HepG2 (cell line): ENCODE measurements around the gene FRMD6. TPM values are rescaled to one million over a fixed set of nuclear protein-coding genes. Genes with fewer than 3 reads are reported as not detected.
A peak's percentile ranks its signal among the peaks of the same experiment; 100 is the strongest.

Experiments used
- ARHGAP35 ChIP-seq: sonication (generic); formaldehyde crosslinking; IDR thresholded peaks from 2 replicates; pipeline ENCODE4 v1.9.0; 2022; ENCODE audit warnings: mild to moderate bottlenecking, inconsistent platforms, moderate library complexity, missing genetic modification reagents, borderline replicate concordance
- ARNTL ChIP-seq: sonication (generic); formaldehyde crosslinking; IDR thresholded peaks from 2 replicates; pipeline ENCODE4 v1.4.0; 2020; ENCODE audit warnings: mild to moderate bottlenecking, missing genetic modification reagents
- CAMTA2 ChIP-seq: sonication (generic); formaldehyde crosslinking; IDR thresholded peaks from 2 replicates; pipeline ENCODE4 v1.4.0; 2020; ENCODE audit warnings: mild to moderate bottlenecking, missing genetic modification reagents, borderline replicate concordance
- E2F1 ChIP-seq: sonication (generic); formaldehyde crosslinking; IDR thresholded peaks from 2 replicates; pipeline ENCODE4 v1.5.0; 2020; ENCODE audit warnings: missing genetic modification reagents
- GRHL1 ChIP-seq: sonication (generic); formaldehyde crosslinking; conservative IDR thresholded peaks from 2 replicates; pipeline ENCODE4 v1.8.0; 2022; ENCODE audit warnings: missing genetic modification reagents
- HIVEP1 ChIP-seq: sonication (generic); formaldehyde crosslinking; IDR thresholded peaks from 2 replicates; pipeline ENCODE4 v1.4.0; 2020; ENCODE audit warnings: mild to moderate bottlenecking, missing genetic modification reagents
- HNF1A ChIP-seq, 2 experiments: sonication (generic) in 1 of 2; formaldehyde crosslinking in 1 of 2; IDR thresholded peaks; 2 replicates each; pipeline versions ENCODE4 v1.4.0 to v1.6.1; 2016 to 2020; ENCODE audit warnings: borderline replicate concordance in 1 of 2, low read depth in 1 of 2, mild to moderate bottlenecking in 1 of 2, missing genetic modification reagents in 1 of 2
- ISX ChIP-seq: sonication (generic); formaldehyde crosslinking; conservative IDR thresholded peaks from 2 replicates; pipeline ENCODE4 v1.5.0; 2020; ENCODE audit warnings: missing genetic modification reagents
- JUND ChIP-seq: sonication (generic); formaldehyde crosslinking; IDR thresholded peaks from 2 replicates; pipeline ENCODE4 v1.8.0; 2022; ENCODE audit warnings: mild to moderate bottlenecking, missing genetic modification reagents
- MAF1 ChIP-seq: sonication (generic); formaldehyde crosslinking; IDR thresholded peaks from 2 replicates; pipeline ENCODE4 v1.5.0; 2020; ENCODE audit warnings: missing genetic modification reagents, borderline replicate concordance
- PHF8 ChIP-seq: sonication (generic); formaldehyde crosslinking; IDR thresholded peaks from 2 replicates; pipeline ENCODE4 v1.5.0; 2020; ENCODE audit warnings: missing genetic modification reagents
- SALL1 ChIP-seq: sonication (generic); formaldehyde crosslinking; IDR thresholded peaks from 2 replicates; pipeline ENCODE4 v1.8.0; 2022; ENCODE audit warnings: mild to moderate bottlenecking, missing genetic modification reagents
- SIN3A ChIP-seq: IDR thresholded peaks from 2 replicates; pipeline ENCODE4 v1.6.1; 2011; ENCODE audit warnings: low read depth, mild to moderate bottlenecking, control low read depth, low read length, borderline replicate concordance
- SPEN ChIP-seq: sonication (generic); formaldehyde crosslinking; IDR thresholded peaks from 2 replicates; pipeline ENCODE4 v1.5.1; 2020; ENCODE audit warnings: low read depth, mild to moderate bottlenecking, missing genetic modification reagents
- XRCC5 ChIP-seq: fragments of 200-400 bp; formaldehyde crosslinking; optimal IDR thresholded peaks from 2 replicates; pipeline ENCODE3; 2017; ENCODE audit warnings: mild to moderate bottlenecking, low read length
- ZBED4 ChIP-seq: sonication (generic); formaldehyde crosslinking; IDR thresholded peaks from 2 replicates; pipeline ENCODE4 v1.4.0; 2020; ENCODE audit warnings: missing genetic modification reagents, borderline replicate concordance
- ZMYM4 ChIP-seq: sonication (generic); formaldehyde crosslinking; IDR thresholded peaks from 2 replicates; pipeline ENCODE4 v1.8.1; 2023; ENCODE audit warnings: mild to moderate bottlenecking, missing genetic modification reagents
- ZNF17 ChIP-seq: sonication (generic); formaldehyde crosslinking; IDR thresholded peaks from 2 replicates; pipeline ENCODE4 v1.5.0; 2020; ENCODE audit warnings: mild to moderate bottlenecking, missing genetic modification reagents
- polyA plus RNA-seq, 8 experiments: library from polyadenylated mRNA; depleted of rRNA in 3 of 8; stranded (reverse) in 7 of 8; unstranded in 1 of 8; fragments of >200 nt; fragmentation: Illumina TruSeq in 4 of 8; extraction: Trizol in 4 of 8; gene quantifications; 2 replicates each; pipeline versions ENCODE4 v1.2.1 to v1.2.3, GENCODE V29; 2011 to 2016; ENCODE audit warnings: low read depth in 4 of 8, missing spikeins in 1 of 8, mixed read lengths in 1 of 8; ENCODE audit not compliant: insufficient read depth in 1 of 8
- total RNA-seq, 5 experiments: library from RNA; depleted of rRNA; stranded (reverse); fragments of >200 nt; fragmentation: Illumina TruSeq; extraction: Trizol; gene quantifications; 2 replicates each; pipeline ENCODE4 v1.2.3, GENCODE V29; 2016; ENCODE audit warnings: low read depth in 1 of 5

The FRMD6 gene
- total and polyA plus RNA-seq, 2 of the 13 experiments (the other 11 are each of a cell fraction or from before 2014, with no cell fraction given): 2.4 to 5.4 TPM

- TF ChIP-seq ZBED4 (CRISPR knock-in tag) (no peak), SPEN (CRISPR knock-in tag) (no peak), ARHGAP35 (CRISPR knock-in tag) (no peak), E2F1 (CRISPR knock-in tag) (no peak), ZNF17 (no peak), PHF8 (CRISPR knock-in tag) (no peak), MAF1 (no peak), GRHL1 (CRISPR knock-in tag) (no peak), ARNTL (CRISPR knock-in tag) (no peak), HIVEP1 (CRISPR knock-in tag) (no peak), SIN3A (no peak), HNF1A (IDR thresholded peaks at IDR 0.05; ENCODE audit: low read depth) (no peak), HNF1A (CRISPR knock-in tag; IDR thresholded peaks at IDR 0.05; ENCODE audit: borderline replicate concordance) (no peak), SALL1 (CRISPR knock-in tag) (peak; percentile 44; the same call in 1 of the 2 replicates), JUND (CRISPR knock-in tag) (peak; percentile 77), ZMYM4 (CRISPR knock-in tag) (no peak), CAMTA2 (CRISPR knock-in tag) (no peak), XRCC5 (no peak), ISX (CRISPR knock-in tag) (no peak)
Observed at GRCh38 chr14:51616724-51617409, 34.8 kb upstream of the FRMD6 start (continued).
